ENCODE results near the gene DENND2D. TPM values are rescaled to one million over a fixed set of nuclear protein-coding genes. Genes with fewer than 3 reads are reported as not detected.

DENND2D gene
- total RNA-seq, 1 experiment from 2014 or later: 2.1 TPM

DNA sequence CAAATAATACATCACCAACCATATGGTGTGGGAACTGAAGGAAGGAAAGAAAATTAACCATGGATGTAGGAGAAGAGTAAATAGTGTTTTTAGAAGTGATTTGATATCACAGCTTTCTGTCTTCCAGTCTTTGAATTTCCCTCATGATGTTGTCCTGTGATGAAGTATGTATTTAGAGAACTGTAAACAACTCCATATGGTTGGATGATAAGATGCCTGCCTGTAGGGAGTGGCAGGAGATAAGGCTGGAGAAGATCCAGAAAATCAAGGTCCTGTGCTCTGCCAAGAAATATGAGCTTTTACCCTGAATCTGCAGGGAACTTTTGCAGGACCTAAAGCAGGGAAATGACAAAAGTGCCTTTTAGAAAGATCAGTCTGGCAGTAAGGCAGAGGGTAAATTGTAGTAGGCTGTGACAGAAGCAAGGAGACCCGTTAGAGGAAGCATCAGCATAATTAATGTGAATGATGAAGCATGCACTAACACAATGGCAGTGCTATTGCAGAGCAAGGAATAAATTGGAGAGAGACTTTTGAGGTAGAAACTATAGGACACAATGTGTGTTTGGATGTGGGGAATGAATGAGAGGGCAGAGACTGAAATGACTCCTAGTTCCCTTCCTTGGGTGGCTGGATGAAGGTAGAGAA lies 38.5 kb downstream of the DENND2D start (continued):
- TF ChIP-seq ZSCAN18 (CRISPR knock-in tag; IDR thresholded peaks at IDR 0.05) (no peak), NFATC4 (CRISPR knock-in tag; IDR thresholded peaks at IDR 0.05) (no peak), SMAD4 (CRISPR knock-in tag; IDR thresholded peaks at IDR 0.05) (no peak)

DNA sequence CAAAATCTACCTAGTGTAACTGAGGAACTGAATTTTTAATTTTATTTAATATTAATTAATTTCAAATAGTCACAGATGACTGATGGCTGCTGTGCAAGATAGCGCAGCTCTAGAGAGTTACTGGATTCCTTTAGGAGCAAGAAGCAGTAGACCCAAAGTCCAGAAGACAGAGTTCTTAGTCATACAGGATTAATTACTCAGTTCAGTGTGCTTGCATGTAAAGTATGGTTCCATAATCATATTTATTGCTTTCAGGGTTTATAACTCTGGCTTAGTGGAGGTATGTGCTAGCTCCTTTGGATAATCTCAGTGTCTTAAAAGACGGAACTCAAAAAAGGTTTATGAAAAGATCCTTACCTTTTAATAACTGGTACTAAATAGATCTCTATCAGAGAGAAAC lies 43.0 kb downstream of the DENND2D start:
- TF ChIP-seq, protein P1, sequence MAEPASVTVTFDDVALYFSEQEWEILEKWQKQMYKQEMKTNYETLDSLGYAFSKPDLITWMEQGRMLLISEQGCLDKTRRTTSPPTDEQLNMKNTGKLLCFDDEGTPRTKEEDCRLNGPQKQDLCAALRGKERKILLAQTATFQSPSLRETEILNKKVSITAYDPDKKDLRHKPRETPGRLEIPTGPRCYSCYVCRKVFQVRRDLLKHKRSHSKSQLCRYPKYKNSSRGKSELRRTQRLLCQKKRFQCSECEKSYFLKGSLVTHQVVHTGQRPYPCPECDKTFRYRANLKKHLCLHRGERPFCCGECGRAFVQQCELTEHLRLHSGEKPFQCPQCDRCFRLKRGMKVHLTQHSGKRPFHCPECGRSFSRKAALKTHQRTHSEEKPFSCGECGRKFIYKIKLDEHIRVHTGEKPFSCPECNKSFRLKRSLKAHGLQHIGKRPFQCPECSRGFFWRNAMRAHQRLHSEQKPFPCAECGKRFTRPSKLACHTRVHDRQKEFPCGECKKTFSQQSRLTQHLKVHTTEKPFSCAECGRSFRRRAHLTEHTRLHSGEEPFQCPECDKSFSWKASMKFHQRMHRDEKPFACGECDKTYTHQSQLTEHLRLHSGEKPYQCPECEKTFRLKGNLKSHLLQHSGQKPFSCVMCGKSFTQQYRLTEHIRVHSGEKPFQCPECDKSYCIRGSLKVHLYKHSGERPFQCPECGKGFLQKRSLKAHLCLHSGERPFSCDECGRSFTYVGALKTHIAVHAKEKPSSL (CRISPR knock-in tag; conservative IDR thresholded peaks at IDR 0.05): no peak
- POLR2A ChIA-PET: no interaction called here
- Mint-ChIP-seq H3K4me3 (no peak overlapping the region), H3K36me3 (peaks cover 18% of the 10 kb centered on the region), H3K9me3 (no peaks in the 10 kb centered on the region), H3K27ac (no peak overlapping the region), H3K4me1 (no peaks in the 10 kb centered on the region), H3K27me3 (ENCODE audit: low read depth) (no peaks in the 10 kb centered on the region)
- CTCF ChIA-PET: no interaction called here
- DNase-seq (ENCODE audit: low spot score) (no peak), ATAC-seq (no peak)

GRCh38 chr1:111154021-111154999 lies 46.1 kb downstream of the DENND2D start:
- ChIA-PET POLR2A (no interaction called here), CTCF (no interaction called here)
- Mint-ChIP-seq H3K27me3 (ENCODE audit: low read depth) (no peaks in the 10 kb centered on the region), H3K36me3 (peaks cover 45% of the 10 kb centered on the region), H3K27ac (no peak overlapping the region), H3K9me3 (no peaks in the 10 kb centered on the region), H3K4me3 (no peak overlapping the region), H3K4me1 (no peaks in the 10 kb centered on the region)
- peak; percentile 93 for TF ChIP-seq HMGA2 (CRISPR knock-in tag; IDR thresholded peaks at IDR 0.05)
- TF ChIP-seq, protein P2, sequence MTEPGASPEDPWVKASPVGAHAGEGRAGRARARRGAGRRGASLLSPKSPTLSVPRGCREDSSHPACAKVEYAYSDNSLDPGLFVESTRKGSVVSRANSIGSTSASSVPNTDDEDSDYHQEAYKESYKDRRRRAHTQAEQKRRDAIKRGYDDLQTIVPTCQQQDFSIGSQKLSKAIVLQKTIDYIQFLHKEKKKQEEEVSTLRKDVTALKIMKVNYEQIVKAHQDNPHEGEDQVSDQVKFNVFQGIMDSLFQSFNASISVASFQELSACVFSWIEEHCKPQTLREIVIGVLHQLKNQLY (CRISPR knock-in tag; IDR thresholded peaks at IDR 0.05): no peak
- no peak for ATAC-seq
- no peak for DNase-seq (ENCODE audit: low spot score)

- H3K4me3 Mint-ChIP-seq: no peak overlapping the region
- ChIA-PET POLR2A (interaction anchor here (1.0 kb wide), 1 partner anchor 13 kb away, joined by 3 read pairs; no protein-coding TSS in a partner anchor), CTCF (no interaction called here)
- H3K27me3 Mint-ChIP-seq (ENCODE audit: low read depth): no peaks in the 10 kb centered on the region
- ATAC-seq (no peak), DNase-seq (ENCODE audit: low spot score) (no peak)
- H3K4me1 Mint-ChIP-seq: no peaks in the 10 kb centered on the region
- H3K27ac Mint-ChIP-seq: peak overlapping the region; percentile 51
- no peaks in the 10 kb centered on the region for H3K9me3 Mint-ChIP-seq
- H3K36me3 Mint-ChIP-seq: peaks cover 56% of the 10 kb centered on the region
- TF ChIP-seq, protein P3, sequence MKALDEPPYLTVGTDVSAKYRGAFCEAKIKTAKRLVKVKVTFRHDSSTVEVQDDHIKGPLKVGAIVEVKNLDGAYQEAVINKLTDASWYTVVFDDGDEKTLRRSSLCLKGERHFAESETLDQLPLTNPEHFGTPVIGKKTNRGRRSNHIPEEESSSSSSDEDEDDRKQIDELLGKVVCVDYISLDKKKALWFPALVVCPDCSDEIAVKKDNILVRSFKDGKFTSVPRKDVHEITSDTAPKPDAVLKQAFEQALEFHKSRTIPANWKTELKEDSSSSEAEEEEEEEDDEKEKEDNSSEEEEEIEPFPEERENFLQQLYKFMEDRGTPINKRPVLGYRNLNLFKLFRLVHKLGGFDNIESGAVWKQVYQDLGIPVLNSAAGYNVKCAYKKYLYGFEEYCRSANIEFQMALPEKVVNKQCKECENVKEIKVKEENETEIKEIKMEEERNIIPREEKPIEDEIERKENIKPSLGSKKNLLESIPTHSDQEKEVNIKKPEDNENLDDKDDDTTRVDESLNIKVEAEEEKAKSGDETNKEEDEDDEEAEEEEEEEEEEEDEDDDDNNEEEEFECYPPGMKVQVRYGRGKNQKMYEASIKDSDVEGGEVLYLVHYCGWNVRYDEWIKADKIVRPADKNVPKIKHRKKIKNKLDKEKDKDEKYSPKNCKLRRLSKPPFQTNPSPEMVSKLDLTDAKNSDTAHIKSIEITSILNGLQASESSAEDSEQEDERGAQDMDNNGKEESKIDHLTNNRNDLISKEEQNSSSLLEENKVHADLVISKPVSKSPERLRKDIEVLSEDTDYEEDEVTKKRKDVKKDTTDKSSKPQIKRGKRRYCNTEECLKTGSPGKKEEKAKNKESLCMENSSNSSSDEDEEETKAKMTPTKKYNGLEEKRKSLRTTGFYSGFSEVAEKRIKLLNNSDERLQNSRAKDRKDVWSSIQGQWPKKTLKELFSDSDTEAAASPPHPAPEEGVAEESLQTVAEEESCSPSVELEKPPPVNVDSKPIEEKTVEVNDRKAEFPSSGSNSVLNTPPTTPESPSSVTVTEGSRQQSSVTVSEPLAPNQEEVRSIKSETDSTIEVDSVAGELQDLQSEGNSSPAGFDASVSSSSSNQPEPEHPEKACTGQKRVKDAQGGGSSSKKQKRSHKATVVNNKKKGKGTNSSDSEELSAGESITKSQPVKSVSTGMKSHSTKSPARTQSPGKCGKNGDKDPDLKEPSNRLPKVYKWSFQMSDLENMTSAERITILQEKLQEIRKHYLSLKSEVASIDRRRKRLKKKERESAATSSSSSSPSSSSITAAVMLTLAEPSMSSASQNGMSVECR (CRISPR knock-in tag; IDR thresholded peaks at IDR 0.05; ENCODE audit: borderline replicate concordance): no peak
- TF ChIP-seq, protein P4, sequence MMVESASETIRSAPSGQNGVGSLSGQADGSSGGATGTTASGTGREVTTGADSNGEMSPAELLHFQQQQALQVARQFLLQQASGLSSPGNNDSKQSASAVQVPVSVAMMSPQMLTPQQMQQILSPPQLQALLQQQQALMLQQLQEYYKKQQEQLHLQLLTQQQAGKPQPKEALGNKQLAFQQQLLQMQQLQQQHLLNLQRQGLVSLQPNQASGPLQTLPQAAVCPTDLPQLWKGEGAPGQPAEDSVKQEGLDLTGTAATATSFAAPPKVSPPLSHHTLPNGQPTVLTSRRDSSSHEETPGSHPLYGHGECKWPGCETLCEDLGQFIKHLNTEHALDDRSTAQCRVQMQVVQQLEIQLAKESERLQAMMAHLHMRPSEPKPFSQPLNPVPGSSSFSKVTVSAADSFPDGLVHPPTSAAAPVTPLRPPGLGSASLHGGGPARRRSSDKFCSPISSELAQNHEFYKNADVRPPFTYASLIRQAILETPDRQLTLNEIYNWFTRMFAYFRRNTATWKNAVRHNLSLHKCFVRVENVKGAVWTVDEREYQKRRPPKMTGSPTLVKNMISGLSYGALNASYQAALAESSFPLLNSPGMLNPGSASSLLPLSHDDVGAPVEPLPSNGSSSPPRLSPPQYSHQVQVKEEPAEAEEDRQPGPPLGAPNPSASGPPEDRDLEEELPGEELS (CRISPR knock-in tag; IDR thresholded peaks at IDR 0.05): no peak
- TF ChIP-seq, protein P5, sequence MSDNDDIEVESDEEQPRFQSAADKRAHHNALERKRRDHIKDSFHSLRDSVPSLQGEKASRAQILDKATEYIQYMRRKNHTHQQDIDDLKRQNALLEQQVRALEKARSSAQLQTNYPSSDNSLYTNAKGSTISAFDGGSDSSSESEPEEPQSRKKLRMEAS (CRISPR knock-in tag; IDR thresholded peaks at IDR 0.05): no peak
- TF ChIP-seq SMAD3 (CRISPR knock-in tag; IDR thresholded peaks at IDR 0.05; ENCODE audit: borderline replicate concordance) (no peak), CBFB (CRISPR knock-in tag; IDR thresholded peaks at IDR 0.05; ENCODE audit: low read depth) (no peak), EMX1 (CRISPR knock-in tag; IDR thresholded peaks at IDR 0.05) (no peak), ETV6 (CRISPR knock-in tag; IDR thresholded peaks at IDR 0.05) (no peak), JAZF1 (CRISPR knock-in tag; IDR thresholded peaks at IDR 0.05) (no peak), NFYB (CRISPR knock-in tag; conservative IDR thresholded peaks at IDR 0.05; ENCODE audit: low read depth) (no peak), GABPB1 (CRISPR knock-in tag; IDR thresholded peaks at IDR 0.05) (no peak), TEAD1 (CRISPR knock-in tag; IDR thresholded peaks at IDR 0.05) (no peak), ZNF423 (CRISPR knock-in tag; IDR thresholded peaks at IDR 0.05) (no peak)
These were observed 48.6 kb downstream of the DENND2D start for GRCh38 chr1:111151838-111152237.
